Measurements from ENCODE around the gene CERS4.
"Not testable (repeated sequence)": the region's sequence is repeated elsewhere in the genome, so short reads cannot be mapped to it uniquely, and the experiment has no call there.

The CERS4 gene

GRCh38 chr19:8208922-8209461 is at the start of gene CERS4:
Gene CERS4, plus strand, starts transcription at chr19:8209370. Its CDS starts 41,707 bp downstream, at chr19:8251077.
- DNase-seq (ENCODE audit: low read depth) = no peak

GRCh38 chr19:8161135-8161646 is 48.0 kb upstream of the CERS4 start:
- no peak for DNase-seq (ENCODE audit: low read depth)

- no peak for DNase-seq (ENCODE audit: low read depth)
These were observed 45.4 kb upstream of the CERS4 start for GRCh38 chr19:8163759-8164158.

- DNase-seq (ENCODE audit: low read depth) = no peak
These were observed 41.2 kb upstream of the CERS4 start for GRCh38 chr19:8167985-8168384.

GRCh38 chr19:8168537-8168936 is 40.6 kb upstream of the CERS4 start:
- DNase-seq (ENCODE audit: low read depth) = no peak

GRCh38 chr19:8174706-8175105 is 34.5 kb upstream of the CERS4 start:
- DNase-seq (ENCODE audit: low read depth) = no peak

- no peak for DNase-seq (ENCODE audit: low read depth)
These were observed 29.2 kb upstream of the CERS4 start for GRCh38 chr19:8180018-8180417.

- DNase-seq (ENCODE audit: low read depth) = no peak
These were observed 24.9 kb upstream of the CERS4 start for GRCh38 chr19:8184274-8184673.

- no peak for DNase-seq (ENCODE audit: low read depth)
These were observed 23.7 kb upstream of the CERS4 start for GRCh38 chr19:8185343-8186068.

- no peak for DNase-seq (ENCODE audit: low read depth)
These were observed 16.8 kb upstream of the CERS4 start for GRCh38 chr19:8192221-8192820.

- no peak for DNase-seq (ENCODE audit: low read depth)
These were observed 14.5 kb upstream of the CERS4 start for GRCh38 chr19:8194528-8195267.

GRCh38 chr19:8196271-8196927 is 12.8 kb upstream of the CERS4 start:
- no peak for DNase-seq (ENCODE audit: low read depth)

- not testable (repeated sequence) for DNase-seq (ENCODE audit: low read depth)
These were observed 5.7 kb upstream of the CERS4 start for GRCh38 chr19:8203288-8204120.

GRCh38 chr19:8204961-8205360 is 4.2 kb upstream of the CERS4 start:
- no peak for DNase-seq (ENCODE audit: low read depth)

GRCh38 chr19:8206147-8207087 is 2.8 kb upstream of the CERS4 start:
- DNase-seq (ENCODE audit: low read depth) = no peak

GRCh38 chr19:8207326-8207725 is 1.8 kb upstream of the CERS4 start:
- DNase-seq (ENCODE audit: low read depth) = not testable (repeated sequence)

- no peak for DNase-seq (ENCODE audit: low read depth)
These were observed 850 bp upstream of the CERS4 start for GRCh38 chr19:8208119-8208921.

- no peak for DNase-seq (ENCODE audit: low read depth)
These were observed 550 bp downstream of the CERS4 start for GRCh38 chr19:8209462-8210378.
